HepG2 (cell line): ENCODE measurements around the gene IER2. TPM values are rescaled to one million over a fixed set of nuclear protein-coding genes. Genes with fewer than 3 reads are reported as not detected.

Experiments used
- ARNTL ChIP-seq: sonication (generic); formaldehyde crosslinking; IDR thresholded peaks from 2 replicates; pipeline ENCODE4 v1.4.0; 2020; ENCODE audit warnings: mild to moderate bottlenecking, missing genetic modification reagents
- DMAP1 ChIP-seq: IDR thresholded peaks from 2 replicates; pipeline ENCODE4 v1.6.1; 2016
- FOXA1 ChIP-seq, 2 experiments: fragments of 450-650 bp in 1 of 2; sonication (generic) in 1 of 2; formaldehyde crosslinking in 1 of 2; IDR thresholded peaks; 2 replicates each; pipeline versions ENCODE4 v1.4.0 to v1.6.1; 2016 to 2020; ENCODE audit warnings: missing genetic modification reagents in 1 of 2
- JUND ChIP-seq: sonication (generic); formaldehyde crosslinking; IDR thresholded peaks from 2 replicates; pipeline ENCODE4 v1.8.0; 2022; ENCODE audit warnings: mild to moderate bottlenecking, missing genetic modification reagents
- MZF1 ChIP-seq: sonication (generic); formaldehyde crosslinking; IDR thresholded peaks from 2 replicates; pipeline ENCODE4 v1.8.1; 2023; ENCODE audit warnings: mild to moderate bottlenecking, missing genetic modification reagents, borderline replicate concordance
- NPAS2 ChIP-seq: sonication (generic); formaldehyde crosslinking; IDR thresholded peaks from 2 replicates; pipeline ENCODE4 v1.8.0; 2022; ENCODE audit warnings: mild to moderate bottlenecking, missing genetic modification reagents, borderline replicate concordance
- RBM39 ChIP-seq: fragments of 200-400 bp; formaldehyde crosslinking; IDR thresholded peaks from one replicate; pipeline ENCODE4 v1.6.1; 2018; ENCODE audit warnings: antibody characterized with exemption, mild to moderate bottlenecking, low read depth, low read length; ENCODE audit not compliant: poor library complexity, severe bottlenecking
- RXRB ChIP-seq: IDR thresholded peaks from 2 replicates; pipeline ENCODE4 v1.6.1; 2016; ENCODE audit warnings: borderline replicate concordance, missing genetic modification reagents, missing compliant biosample characterization
- SMYD3 ChIP-seq: sonication (generic); formaldehyde crosslinking; IDR thresholded peaks from 2 replicates; pipeline ENCODE4 v1.8.1; 2023; ENCODE audit warnings: mild to moderate bottlenecking, missing genetic modification reagents
- ZNF138 ChIP-seq: sonication (generic); formaldehyde crosslinking; IDR thresholded peaks from 2 replicates; pipeline ENCODE4 v1.5.0; 2020; ENCODE audit warnings: mild to moderate bottlenecking, low read depth, missing genetic modification reagents
- ZNF207 ChIP-seq: fragments of 450-650 bp; IDR thresholded peaks from 2 replicates; pipeline ENCODE4 v1.6.1; 2016; ENCODE audit warnings: antibody characterized with exemption, borderline replicate concordance
- ZNF225 ChIP-seq: sonication (generic); formaldehyde crosslinking; IDR thresholded peaks from 2 replicates; pipeline ENCODE4 v1.4.0; 2020; ENCODE audit warnings: mild to moderate bottlenecking, missing genetic modification reagents
- ZNF382 ChIP-seq: sonication (generic); formaldehyde crosslinking; IDR thresholded peaks from 2 replicates; pipeline ENCODE4 v1.5.0; 2020; ENCODE audit warnings: missing genetic modification reagents, mild to moderate bottlenecking, borderline replicate concordance
- ZNF431 ChIP-seq: sonication (generic); formaldehyde crosslinking; IDR thresholded peaks from 2 replicates; pipeline ENCODE4 v1.9.0; 2022; ENCODE audit warnings: missing genetic modification reagents, low read depth, mild to moderate bottlenecking, borderline replicate concordance
- ZNF577 ChIP-seq: sonication (generic); formaldehyde crosslinking; IDR thresholded peaks from 2 replicates; pipeline ENCODE4 v1.4.0; 2020; ENCODE audit warnings: mild to moderate bottlenecking, low read depth, missing genetic modification reagents, borderline replicate concordance
- ZNF629 ChIP-seq: sonication (generic); formaldehyde crosslinking; conservative IDR thresholded peaks from 2 replicates; pipeline ENCODE4 v1.5.0; 2020; ENCODE audit warnings: missing genetic modification reagents
- ZNF737 ChIP-seq: sonication (generic); formaldehyde crosslinking; IDR thresholded peaks from 2 replicates; pipeline ENCODE4 v1.5.0; 2020; ENCODE audit warnings: missing genetic modification reagents, mild to moderate bottlenecking, borderline replicate concordance
- ZNF790 ChIP-seq: sonication (generic); formaldehyde crosslinking; IDR thresholded peaks from 2 replicates; pipeline ENCODE4 v1.8.0; 2022; ENCODE audit warnings: missing genetic modification reagents, mild to moderate bottlenecking, borderline replicate concordance
- polyA plus RNA-seq, 8 experiments: library from polyadenylated mRNA; depleted of rRNA in 3 of 8; stranded (reverse) in 7 of 8; unstranded in 1 of 8; fragments of >200 nt; fragmentation: Illumina TruSeq in 4 of 8; extraction: Trizol in 4 of 8; gene quantifications; 2 replicates each; pipeline versions ENCODE4 v1.2.1 to v1.2.3, GENCODE V29; 2011 to 2016; ENCODE audit warnings: low read depth in 4 of 8, missing spikeins in 1 of 8, mixed read lengths in 1 of 8; ENCODE audit not compliant: insufficient read depth in 1 of 8
- total RNA-seq, 5 experiments: library from RNA; depleted of rRNA; stranded (reverse); fragments of >200 nt; fragmentation: Illumina TruSeq; extraction: Trizol; gene quantifications; 2 replicates each; pipeline ENCODE4 v1.2.3, GENCODE V29; 2016; ENCODE audit warnings: low read depth in 1 of 5
- TF ChIP-seq, protein P1 (sequence below): sonication (generic); formaldehyde crosslinking; IDR thresholded peaks from 2 replicates; pipeline ENCODE4 v1.5.0; 2020; ENCODE audit warnings: mild to moderate bottlenecking, missing genetic modification reagents
- TF ChIP-seq, protein P2 (sequence below): IDR thresholded peaks from 2 replicates; pipeline ENCODE4 v1.6.1; 2018; ENCODE audit warnings: missing genetic modification reagents, mild to moderate bottlenecking, missing compliant biosample characterization
- TF ChIP-seq, protein P3 (sequence below): sonication (generic); formaldehyde crosslinking; IDR thresholded peaks from 2 replicates; pipeline ENCODE4 v1.8.0; 2022; ENCODE audit warnings: mild to moderate bottlenecking, missing genetic modification reagents
- TF ChIP-seq, protein P4 (sequence below): sonication (generic); formaldehyde crosslinking; IDR thresholded peaks from 2 replicates; pipeline ENCODE4 v1.4.0; 2020; ENCODE audit warnings: mild to moderate bottlenecking, missing genetic modification reagents, borderline replicate concordance

IER2 gene
- total and polyA plus RNA-seq, 2 of the 13 experiments (the other 11 are each of a cell fraction or from before 2014, with no cell fraction given): 10.1 to 14.3 TPM

DNA sequence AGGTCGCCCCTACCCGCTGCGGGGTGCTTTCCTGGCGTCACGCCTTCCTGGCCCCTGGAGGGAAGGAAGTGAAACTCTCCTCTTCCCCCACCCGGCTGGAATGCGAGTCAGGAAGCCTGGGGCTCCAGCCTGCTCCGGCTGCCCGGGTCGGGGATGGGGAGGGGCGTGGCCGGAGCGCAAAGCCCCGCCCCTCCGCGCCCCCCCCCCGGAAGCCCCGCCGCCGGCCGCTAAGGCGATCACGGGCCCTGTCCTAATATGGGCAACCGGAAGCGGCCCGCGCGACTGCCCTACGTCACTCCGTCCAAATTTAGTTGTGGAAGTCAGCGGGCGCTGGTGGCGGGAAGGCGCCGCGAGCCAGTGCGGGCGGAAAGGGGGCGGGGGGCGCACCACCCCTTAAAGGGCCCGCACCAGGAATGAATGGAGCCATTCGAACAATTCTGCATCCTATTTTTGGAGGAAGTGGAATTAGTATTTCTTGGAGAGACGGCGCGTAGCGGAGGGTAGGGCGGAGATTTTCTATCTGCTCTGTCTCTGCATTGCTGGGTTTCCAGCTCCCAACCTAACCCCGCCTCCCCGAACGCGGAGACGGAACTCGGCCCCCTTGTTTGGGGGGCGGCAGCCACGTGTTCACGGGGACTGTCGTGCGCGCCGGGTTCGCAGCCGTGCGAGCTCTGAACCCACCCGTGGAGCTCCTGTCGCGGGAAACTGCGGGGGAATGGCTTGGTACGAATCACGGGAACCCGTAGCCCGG, 1.6 kb downstream of the IER2 start (continued):
- TF ChIP-seq, protein P1, sequence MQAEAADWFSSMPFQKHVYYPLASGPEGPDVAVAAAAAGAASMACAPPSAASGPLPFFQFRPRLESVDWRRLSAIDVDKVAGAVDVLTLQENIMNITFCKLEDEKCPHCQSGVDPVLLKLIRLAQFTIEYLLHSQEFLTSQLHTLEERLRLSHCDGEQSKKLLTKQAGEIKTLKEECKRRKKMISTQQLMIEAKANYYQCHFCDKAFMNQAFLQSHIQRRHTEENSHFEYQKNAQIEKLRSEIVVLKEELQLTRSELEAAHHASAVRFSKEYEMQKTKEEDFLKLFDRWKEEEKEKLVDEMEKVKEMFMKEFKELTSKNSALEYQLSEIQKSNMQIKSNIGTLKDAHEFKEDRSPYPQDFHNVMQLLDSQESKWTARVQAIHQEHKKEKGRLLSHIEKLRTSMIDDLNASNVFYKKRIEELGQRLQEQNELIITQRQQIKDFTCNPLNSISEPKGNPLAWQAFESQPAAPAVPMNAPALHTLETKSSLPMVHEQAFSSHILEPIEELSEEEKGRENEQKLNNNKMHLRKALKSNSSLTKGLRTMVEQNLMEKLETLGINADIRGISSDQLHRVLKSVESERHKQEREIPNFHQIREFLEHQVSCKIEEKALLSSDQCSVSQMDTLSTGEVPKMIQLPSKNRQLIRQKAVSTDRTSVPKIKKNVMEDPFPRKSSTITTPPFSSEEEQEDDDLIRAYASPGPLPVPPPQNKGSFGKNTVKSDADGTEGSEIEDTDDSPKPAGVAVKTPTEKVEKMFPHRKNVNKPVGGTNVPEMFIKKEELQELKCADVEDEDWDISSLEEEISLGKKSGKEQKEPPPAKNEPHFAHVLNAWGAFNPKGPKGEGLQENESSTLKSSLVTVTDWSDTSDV (CRISPR knock-in tag): no peak; the same call in 1 of the 2 replicates
- TF ChIP-seq ZNF790 (CRISPR knock-in tag) (no peak), ZNF629 (CRISPR knock-in tag) (no peak), NPAS2 (CRISPR knock-in tag) (no peak), ZNF225 (CRISPR knock-in tag) (no peak), MZF1 (no peak), JUND (CRISPR knock-in tag) (no peak), SMYD3 (CRISPR knock-in tag) (0 out of 2 replicates have a peak, but pooled peaks have one; percentile 34), ZNF138 (CRISPR knock-in tag) (no peak; the same call in 1 of the 2 replicates), ZNF577 (CRISPR knock-in tag) (no peak), ZNF207 (no peak), ARNTL (CRISPR knock-in tag) (peak; percentile 73; the same call in 1 of the 2 replicates), FOXA1 (IDR thresholded peaks at IDR 0.05) (no peak), FOXA1 (CRISPR knock-in tag; IDR thresholded peaks at IDR 0.05) (no peak), ZNF431 (CRISPR knock-in tag) (peak; percentile 71; the same call in 1 of the 2 replicates), ZNF737 (CRISPR knock-in tag) (no peak), DMAP1 (CRISPR knock-in tag) (peak; percentile 81), RBM39 (no peak), ZNF382 (CRISPR knock-in tag) (no peak), RXRB (CRISPR knock-in tag) (peak; percentile 47)
- TF ChIP-seq, protein P2, sequence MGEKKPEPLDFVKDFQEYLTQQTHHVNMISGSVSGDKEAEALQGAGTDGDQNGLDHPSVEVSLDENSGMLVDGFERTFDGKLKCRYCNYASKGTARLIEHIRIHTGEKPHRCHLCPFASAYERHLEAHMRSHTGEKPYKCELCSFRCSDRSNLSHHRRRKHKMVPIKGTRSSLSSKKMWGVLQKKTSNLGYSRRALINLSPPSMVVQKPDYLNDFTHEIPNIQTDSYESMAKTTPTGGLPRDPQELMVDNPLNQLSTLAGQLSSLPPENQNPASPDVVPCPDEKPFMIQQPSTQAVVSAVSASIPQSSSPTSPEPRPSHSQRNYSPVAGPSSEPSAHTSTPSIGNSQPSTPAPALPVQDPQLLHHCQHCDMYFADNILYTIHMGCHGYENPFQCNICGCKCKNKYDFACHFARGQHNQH (CRISPR knock-in tag): peak; percentile 53; the same call in 1 of the 2 replicates
- TF ChIP-seq, protein P3, sequence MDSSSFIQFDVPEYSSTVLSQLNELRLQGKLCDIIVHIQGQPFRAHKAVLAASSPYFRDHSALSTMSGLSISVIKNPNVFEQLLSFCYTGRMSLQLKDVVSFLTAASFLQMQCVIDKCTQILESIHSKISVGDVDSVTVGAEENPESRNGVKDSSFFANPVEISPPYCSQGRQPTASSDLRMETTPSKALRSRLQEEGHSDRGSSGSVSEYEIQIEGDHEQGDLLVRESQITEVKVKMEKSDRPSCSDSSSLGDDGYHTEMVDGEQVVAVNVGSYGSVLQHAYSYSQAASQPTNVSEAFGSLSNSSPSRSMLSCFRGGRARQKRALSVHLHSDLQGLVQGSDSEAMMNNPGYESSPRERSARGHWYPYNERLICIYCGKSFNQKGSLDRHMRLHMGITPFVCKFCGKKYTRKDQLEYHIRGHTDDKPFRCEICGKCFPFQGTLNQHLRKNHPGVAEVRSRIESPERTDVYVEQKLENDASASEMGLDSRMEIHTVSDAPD: 0 out of 2 replicates have a peak, but pooled peaks have one; percentile 12
- TF ChIP-seq, protein P4, sequence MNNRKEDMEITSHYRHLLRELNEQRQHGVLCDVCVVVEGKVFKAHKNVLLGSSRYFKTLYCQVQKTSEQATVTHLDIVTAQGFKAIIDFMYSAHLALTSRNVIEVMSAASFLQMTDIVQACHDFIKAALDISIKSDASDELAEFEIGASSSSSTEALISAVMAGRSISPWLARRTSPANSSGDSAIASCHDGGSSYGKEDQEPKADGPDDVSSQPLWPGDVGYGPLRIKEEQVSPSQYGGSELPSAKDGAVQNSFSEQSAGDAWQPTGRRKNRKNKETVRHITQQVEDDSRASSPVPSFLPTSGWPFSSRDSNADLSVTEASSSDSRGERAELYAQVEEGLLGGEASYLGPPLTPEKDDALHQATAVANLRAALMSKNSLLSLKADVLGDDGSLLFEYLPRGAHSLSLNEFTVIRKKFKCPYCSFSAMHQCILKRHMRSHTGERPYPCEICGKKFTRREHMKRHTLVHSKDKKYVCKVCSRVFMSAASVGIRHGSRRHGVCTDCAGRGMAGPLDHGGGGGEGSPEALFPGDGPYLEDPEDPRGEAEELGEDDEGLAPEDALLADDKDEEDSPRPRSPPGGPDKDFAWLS: no peak
